Upper lobe of right lung (tissue), 1 donor: Measurements from ENCODE around the gene RBL1. TPM values are rescaled to one million over a fixed set of nuclear protein-coding genes. Genes with fewer than 3 reads are reported as not detected.
"Not testable (repeated sequence)": the region's sequence is repeated elsewhere in the genome, so short reads cannot be mapped to it uniquely, and the experiment has no call there.

ENCODE experiments used
- ATAC-seq: fragments of 200-7000 bp; cut with Tn5 transposase; one replicate; pipeline ENCODE4 v1.9.1; 2020; ENCODE audit warnings: mild to moderate bottlenecking, moderate library complexity
- DNase-seq: peaks from one replicate; pipeline ENCODE4 v3.0.0-alpha.2; 2020
- H3K27ac ChIP-seq: fragments of 200-600 bp; one replicate; pipeline ENCODE4 v1.8.0; 2022
- H3K27me3 ChIP-seq: fragments of 200-600 bp; one replicate; pipeline ENCODE4 v1.8.0; 2022; ENCODE audit warnings: mild to moderate bottlenecking
- H3K36me3 ChIP-seq: fragments of 200-600 bp; one replicate; pipeline ENCODE4 v1.8.0; 2022
- H3K4me1 ChIP-seq: fragments of 200-600 bp; one replicate; pipeline ENCODE4 v1.8.0; 2022
- H3K4me3 ChIP-seq: fragments of 200-600 bp; one replicate; pipeline ENCODE4 v1.8.0; 2022; ENCODE audit warnings: mild to moderate bottlenecking
- H3K9me3 ChIP-seq: fragments of 200-600 bp; one replicate; pipeline ENCODE4 v1.8.0; 2022
- CTCF ChIP-seq: fragments of 200-600 bp; IDR thresholded peaks from one replicate; pipeline ENCODE4 v1.8.0; 2022; ENCODE audit warnings: antibody characterized with exemption
- intact Hi-C: fragments of 100-400 bp; cut with DNase I; formaldehyde crosslinking; loops from one replicate; pipeline ENCODE4 v1.11.0; 2022
- total RNA-seq: library from RNA; stranded (reverse); fragmentation: NEBNext Ultra II Directional; extraction: Animal tissue kit (Norgen Biotek cat#: 25700); gene quantifications from one replicate; pipeline ENCODE4 v1.2.1, GENCODE V29; 2021
- donor health status: DM: no; HTN: yes; CAD: no; lungs with severe emphysema.

The RBL1 gene
- total RNA-seq, 1 donor from 2014 or later = 5.7 TPM

DNA sequence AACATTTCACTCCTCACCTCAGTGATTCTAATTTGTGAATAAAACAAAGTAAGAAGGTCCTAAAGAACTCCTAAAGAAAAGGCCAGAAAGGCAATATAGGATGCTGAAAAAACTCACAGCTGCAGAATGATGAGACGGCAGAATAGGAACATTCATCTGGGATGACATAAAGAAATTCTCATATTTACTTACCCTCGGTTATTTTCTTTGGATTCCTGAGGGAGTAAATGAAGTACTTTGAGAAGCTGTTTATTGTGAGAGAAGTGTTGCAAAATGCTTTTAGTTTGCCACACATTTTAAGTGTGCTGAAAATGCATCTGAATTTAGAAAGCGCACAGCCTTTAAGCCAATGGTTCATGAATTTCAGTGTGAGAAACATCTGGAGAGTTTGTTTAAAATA is 35.7 kb upstream of the RBL1 start:
- ATAC-seq = no peak
- intact Hi-C loops = no loop called here

GRCh38 chr20:37128803-37129202 is 33.0 kb upstream of the RBL1 start:
- no peak for TF ChIP-seq CTCF
- intact Hi-C loops = no loop called here
- ATAC-seq = no peak
- Histone ChIP-seq H3K9me3 (no peaks in the 10 kb centered on the region), H3K27ac (no peak overlapping the region), H3K4me1 (no peaks in the 10 kb centered on the region), H3K36me3 (no peaks in the 10 kb centered on the region), H3K27me3 (no peaks in the 10 kb centered on the region), H3K4me3 (no peak overlapping the region)
- DNase-seq = no peak

More for the DNA sequence above, 35.7 kb upstream of the RBL1 start:
- no peak for TF ChIP-seq CTCF
- Histone ChIP-seq H3K27me3 (no peaks in the 10 kb centered on the region), H3K4me3 (no peak overlapping the region), H3K4me1 (no peaks in the 10 kb centered on the region), H3K9me3 (no peaks in the 10 kb centered on the region), H3K36me3 (no peaks in the 10 kb centered on the region), H3K27ac (no peak overlapping the region)
- no peak for DNase-seq

GRCh38 chr20:37126290-37126689 is 30.5 kb upstream of the RBL1 start:
- DNase-seq, intact Hi-C loops, H3K27me3 ChIP-seq, H3K4me3 ChIP-seq, ATAC-seq, H3K27ac ChIP-seq, H3K4me1 ChIP-seq, H3K36me3 ChIP-seq, H3K9me3 ChIP-seq: not testable (repeated sequence)

DNA sequence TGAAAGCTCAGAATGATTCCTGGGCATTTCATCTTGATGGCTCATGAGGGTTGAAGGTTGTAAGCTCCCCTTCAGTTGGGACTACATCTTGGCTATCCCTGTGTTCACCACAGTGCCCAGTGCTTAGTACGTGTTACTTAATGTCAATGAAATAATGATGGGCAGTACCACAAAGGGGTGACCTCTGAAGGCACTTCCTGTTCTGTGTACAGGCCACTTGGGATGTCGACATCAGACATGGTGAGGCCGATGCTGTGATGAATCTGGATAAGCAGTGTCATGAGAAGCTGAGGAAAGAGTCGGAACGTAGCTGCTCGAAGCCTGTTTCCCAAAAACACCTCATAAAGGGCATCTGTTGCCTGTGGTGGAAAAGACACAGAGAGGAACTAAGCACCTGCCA is 27.6 kb upstream of the RBL1 start:
- Histone ChIP-seq H3K36me3 (no peaks in the 10 kb centered on the region), H3K27ac (no peak overlapping the region), H3K9me3 (no peaks in the 10 kb centered on the region), H3K27me3 (no peaks in the 10 kb centered on the region), H3K4me3 (no peak overlapping the region), H3K4me1 (no peaks in the 10 kb centered on the region)
- TF ChIP-seq CTCF = no peak
- intact Hi-C loops = no loop called here
- ATAC-seq = peak; percentile 96
- no peak for DNase-seq

GRCh38 chr20:37120497-37120896 is 24.7 kb upstream of the RBL1 start:
- no peak for ATAC-seq
- H3K4me1 ChIP-seq = no peaks in the 10 kb centered on the region
- TF ChIP-seq CTCF = no peak
- no peak overlapping the region for H3K27ac ChIP-seq
- no peak overlapping the region for H3K4me3 ChIP-seq
- no peaks in the 10 kb centered on the region for H3K36me3 ChIP-seq
- intact Hi-C loops = no loop called here
- DNase-seq = no peak
- H3K9me3 ChIP-seq = no peaks in the 10 kb centered on the region
- H3K27me3 ChIP-seq = no peaks in the 10 kb centered on the region

- H3K4me3 ChIP-seq = no peak overlapping the region
- H3K4me1 ChIP-seq = no peaks in the 10 kb centered on the region
- DNase-seq (no peak), ATAC-seq (no peak)
- TF ChIP-seq CTCF = no peak
- intact Hi-C loops = no loop called here
- no peak overlapping the region for H3K27ac ChIP-seq
- H3K27me3 ChIP-seq = no peaks in the 10 kb centered on the region
- H3K36me3 ChIP-seq = no peaks in the 10 kb centered on the region
- H3K9me3 ChIP-seq = no peaks in the 10 kb centered on the region
Measured at GRCh38 chr20:37119356-37120036, 23.7 kb upstream of the RBL1 start.
